H1 (cell line): ENCODE measurements around the gene LCMT1. TPM values are rescaled to one million over a fixed set of nuclear protein-coding genes. Genes with fewer than 3 reads are reported as not detected.

Experiments
- CTCF ChIA-PET: fragments of 300-600 bp; sonication (Branson Sonifier 250); formaldehyde crosslinking; loops from one replicate; lab custom pipeline; 2021; ENCODE audit not compliant: partially characterized antibody; lab: Charles Lee
- POLR2A ChIA-PET: fragments of 300-600 bp; sonication (Branson Sonifier 250); formaldehyde crosslinking; loops from one replicate; lab custom pipeline; 2021; ENCODE audit warnings: inconsistent platforms; ENCODE audit not compliant: partially characterized antibody; lab: Charles Lee
- DNase-seq, 2 experiments: peaks; one replicate each; pipeline versions ENCODE4 v3.0.0 to v3.0.0-alpha.2; 2010 to 2022; ENCODE audit warnings: low spot score in 2 of 2, low read depth in 1 of 2, mixed read lengths in 1 of 2
- FAIRE-seq: peaks from 2 replicates; lab custom pipeline; 2011; peaks lifted over from hg19 to GRCh38; lab: Jason Lieb, UNC
- H2AFZ ChIP-seq: 2 replicates; pipeline ENCODE4 v1.8.1; 2012; ENCODE audit warnings: low read length, inconsistent platforms
- H2AK5ac ChIP-seq: 2 replicates; pipeline ENCODE4 v1.6.1; 2013; ENCODE audit warnings: low read depth, low read length
- H2BK120ac ChIP-seq: replicated peaks from 2 replicates; pipeline ENCODE3; 2013; ENCODE audit warnings: low read depth, low read length, inconsistent platforms
- H2BK12ac ChIP-seq: 2 replicates; pipeline ENCODE4 v1.6.1; 2013; ENCODE audit warnings: low read depth, low read length
- H2BK15ac ChIP-seq: 2 replicates; pipeline ENCODE4 v1.6.1; 2013; ENCODE audit warnings: low read length
- H2BK20ac ChIP-seq: 2 replicates; pipeline ENCODE4 v1.6.1; 2013; ENCODE audit warnings: low read length
- H2BK5ac ChIP-seq: 2 replicates; pipeline ENCODE4 v1.6.1; 2013; ENCODE audit warnings: low read depth, low read length
- H3K14ac ChIP-seq: 2 replicates; pipeline ENCODE4 v1.6.1; 2013; ENCODE audit warnings: inconsistent platforms; ENCODE audit not compliant: insufficient read length
- H3K18ac ChIP-seq: 2 replicates; pipeline ENCODE4 v1.6.1; 2013; ENCODE audit warnings: low read length; ENCODE audit errors: extremely low read depth
- H3K23ac ChIP-seq: 2 replicates; pipeline ENCODE4 v1.6.1; 2013; ENCODE audit warnings: inconsistent platforms; ENCODE audit not compliant: insufficient read length
- H3K23me2 ChIP-seq: 2 replicates; pipeline ENCODE4 v1.6.1; 2013; ENCODE audit warnings: low read depth, low read length
- H3K27ac ChIP-seq: 2 replicates; pipeline ENCODE4 v1.6.1; 2011; ENCODE audit warnings: low read depth, low read length, inconsistent platforms
- H3K27me3 ChIP-seq, 4 experiments: replicated peaks in 1 of 4; 1 replicate in 1 of 4; 2 replicates in 3 of 4; pipeline versions ENCODE4 v1.6.1 to v1.8.1; 2011 to 2013; ENCODE audit warnings: low read length in 3 of 4, mild to moderate bottlenecking in 3 of 4, inconsistent platforms in 2 of 4, mixed read lengths in 2 of 4, moderate library complexity in 1 of 4; ENCODE audit not compliant: control insufficient read depth in 3 of 4, insufficient read depth in 3 of 4; ENCODE audit errors: extremely low read depth in 1 of 4
- H3K36me3 ChIP-seq, 4 experiments: 2 replicates each; pipeline versions ENCODE4 v1.6.1 to v1.8.1; 2011 to 2013; ENCODE audit warnings: mild to moderate bottlenecking in 4 of 4, low read length in 3 of 4, moderate library complexity in 2 of 4, control low read depth in 1 of 4, inconsistent platforms in 1 of 4; ENCODE audit not compliant: insufficient read depth in 4 of 4, control insufficient read depth in 2 of 4
- H3K4ac ChIP-seq: replicated peaks from 2 replicates; pipeline ENCODE3; 2013; ENCODE audit warnings: low read length, low read depth, mixed read lengths, inconsistent platforms; ENCODE audit not compliant: insufficient read length
- H3K4me1 ChIP-seq, 4 experiments: replicated peaks in 1 of 4; 1 replicate in 1 of 4; 2 replicates in 3 of 4; pipeline versions ENCODE4 v1.6.1 to v1.8.1; 2011 to 2013; ENCODE audit warnings: low read length in 3 of 4, inconsistent platforms in 2 of 4, mixed read lengths in 1 of 4; ENCODE audit not compliant: insufficient read depth in 4 of 4, control insufficient read depth in 3 of 4
- H3K4me2 ChIP-seq, 2 experiments: 2 replicates each; pipeline versions ENCODE4 v1.6.1 to v1.8.1; 2011 to 2013; ENCODE audit warnings: low read depth in 2 of 2, low read length in 2 of 2, control low read depth in 1 of 2, inconsistent platforms in 1 of 2, mild to moderate bottlenecking in 1 of 2; ENCODE audit not compliant: insufficient read depth in 1 of 2
- H3K4me3 ChIP-seq, 4 experiments: fragments of 200-600, 300-600 bp in 1 of 4; sonication (generic), shearing (Covaris generic), sonication (Bioruptor Twin) in 1 of 4; 2 replicates each; pipeline versions ENCODE4 v1.5.1 to v1.8.1; 2011 to 2016; ENCODE audit warnings: low read length in 4 of 4, low read depth in 3 of 4, control low read depth in 2 of 4, inconsistent platforms in 2 of 4, mild to moderate bottlenecking in 2 of 4, mixed read lengths in 1 of 4, moderate library complexity in 1 of 4; ENCODE audit not compliant: insufficient read depth in 2 of 4; ENCODE audit errors: extremely low read depth in 1 of 4
- H3K56ac ChIP-seq: replicated peaks from 2 replicates; pipeline ENCODE3; 2013; ENCODE audit warnings: low read depth, mild to moderate bottlenecking, mixed read lengths, low read length, inconsistent platforms; ENCODE audit not compliant: insufficient read length
- H3K79me1 ChIP-seq: 2 replicates; pipeline ENCODE4 v1.6.1; 2013; ENCODE audit warnings: low read depth, low read length, control low read depth
- H3K79me2 ChIP-seq, 2 experiments: 2 replicates each; pipeline versions ENCODE4 v1.6.1 to v1.8.1; 2012 to 2013; ENCODE audit warnings: low read length in 2 of 2, mild to moderate bottlenecking in 2 of 2, inconsistent platforms in 1 of 2; ENCODE audit not compliant: insufficient read depth in 2 of 2, control insufficient read depth in 1 of 2
- H3K9ac ChIP-seq, 4 experiments: replicated peaks in 1 of 4; 1 replicate in 1 of 4; 2 replicates in 3 of 4; pipeline versions ENCODE4 v1.6.1 to v1.8.1; 2011 to 2013; ENCODE audit warnings: low read depth in 3 of 4, low read length in 3 of 4, control low read depth in 2 of 4, mild to moderate bottlenecking in 2 of 4, moderate library complexity in 2 of 4, inconsistent platforms in 1 of 4; ENCODE audit errors: extremely low read depth in 1 of 4
- H3K9me3 ChIP-seq, 2 experiments: 2 replicates each; pipeline versions ENCODE4 v1.6.1 to v1.8.1; 2012 to 2013; ENCODE audit warnings: mild to moderate bottlenecking in 2 of 2, moderate library complexity in 2 of 2, control low read depth in 1 of 2, inconsistent platforms in 1 of 2, low read depth in 1 of 2, low read length in 1 of 2, mixed read lengths in 1 of 2; ENCODE audit not compliant: insufficient read depth in 2 of 2
- H4K20me1 ChIP-seq, 2 experiments: replicated peaks in 1 of 2; 2 replicates each; pipeline versions ENCODE3 to v1.8.1; 2011 to 2013; ENCODE audit warnings: inconsistent platforms in 2 of 2, low read length in 2 of 2, mild to moderate bottlenecking in 1 of 2; ENCODE audit not compliant: insufficient read depth in 2 of 2, control insufficient read depth in 1 of 2
- H4K5ac ChIP-seq: 2 replicates; pipeline ENCODE4 v1.6.1; 2013; ENCODE audit warnings: low read length, low read depth, mixed read lengths, inconsistent platforms; ENCODE audit not compliant: insufficient read length
- H4K8ac ChIP-seq: 2 replicates; pipeline ENCODE4 v1.8.0; 2013; ENCODE audit warnings: mild to moderate bottlenecking, moderate library complexity, low read length, inconsistent platforms; ENCODE audit not compliant: insufficient read depth; ENCODE audit errors: extremely low read depth
- H4K91ac ChIP-seq: replicated peaks from 2 replicates; pipeline ENCODE3; 2013; ENCODE audit warnings: low read length, mixed read lengths, inconsistent platforms; ENCODE audit not compliant: insufficient read length
- ATF3 ChIP-seq: IDR thresholded peaks from 2 replicates; pipeline ENCODE4 v1.6.1; 2011; ENCODE audit warnings: low read depth, mild to moderate bottlenecking, low read length; ENCODE audit not compliant: insufficient read depth
- CBX5 ChIP-seq: fragments of 300-800, 300-1000 bp; sonication (generic); IDR thresholded peaks from 2 replicates; pipeline ENCODE4 v1.7.1; 2016; ENCODE audit warnings: antibody characterized with exemption, low read length, low read depth
- CEBPB ChIP-seq: IDR thresholded peaks from 2 replicates; pipeline ENCODE4 v1.6.1; 2012; ENCODE audit warnings: low read depth, low read length
- CHD1 ChIP-seq: IDR thresholded peaks from 2 replicates; pipeline ENCODE4 v1.6.1; 2012; ENCODE audit warnings: low read depth, low read length, improper control_type of control experiment
- EP300 ChIP-seq, 2 experiments: IDR thresholded peaks; 1 replicate in 1 of 2; 2 replicates in 1 of 2; pipeline ENCODE4 v1.6.1; 2011 to 2012; ENCODE audit warnings: low read depth in 2 of 2, low read length in 2 of 2, mild to moderate bottlenecking in 2 of 2, borderline replicate concordance in 1 of 2, inconsistent platforms in 1 of 2, moderate library complexity in 1 of 2
- FOSL1 ChIP-seq: IDR thresholded peaks from 2 replicates; pipeline ENCODE4 v1.6.1; 2011; ENCODE audit warnings: mild to moderate bottlenecking, low read depth, low read length, moderate library complexity; ENCODE audit not compliant: insufficient read depth
- HDAC6 ChIP-seq: IDR thresholded peaks from one replicate; pipeline ENCODE4 v1.7.1; 2012; ENCODE audit warnings: low read depth, mild to moderate bottlenecking, inconsistent platforms, low read length, moderate library complexity
- TAF7 ChIP-seq: optimal IDR thresholded peaks from 2 replicates; pipeline ENCODE3; 2011; ENCODE audit warnings: low read depth, mild to moderate bottlenecking, inconsistent platforms, low read length, moderate library complexity, borderline replicate concordance
- YY1 ChIP-seq: IDR thresholded peaks from 2 replicates; pipeline ENCODE4 v1.6.1; 2011; ENCODE audit warnings: low read depth, mild to moderate bottlenecking, low read length
- WGBS, 2 experiments: shearing (Covaris generic) in 1 of 2; methylation state at CpG; one replicate each; pipeline versions ENCODE4 v1.1.6 to v1.1.7; 2013 to 2015; ENCODE audit warnings: low lambda C conversion rate in 2 of 2, mixed read lengths in 2 of 2, inconsistent platforms in 1 of 2, low coverage in 1 of 2, missing lambda C conversion rate in 1 of 2; ENCODE audit not compliant: insufficient replicate concordance in 2 of 2, insufficient coverage in 1 of 2, insufficient read length in 1 of 2; ENCODE audit errors: extremely low coverage in 1 of 2, missing lambda C conversion rate in 1 of 2; 5-methylcytosine and 5-hydroxymethylcytosine counted together
- polyA plus RNA-seq, 7 experiments: library from polyadenylated mRNA; depleted of rRNA in 3 of 7; stranded (reverse) in 5 of 7; unstranded in 2 of 7; fragments of >200 nt in 5 of 7; fragments of 200-250 nt in 2 of 7; gene quantifications; 1 replicate in 5 of 7; 2 replicates in 1 of 7; 4 replicates in 1 of 7; pipeline versions ENCODE4 v1.2.1 to v1.2.3, GENCODE V29; 2011 to 2013; ENCODE audit warnings: missing spikeins in 2 of 7, mixed read lengths in 2 of 7
- total RNA-seq: library from RNA; stranded (reverse); fragmentation: NEBNext Ultra II Directional; extraction: Animal tissue kit (Norgen Biotek cat#: 25700); gene quantifications from 2 replicates; pipeline ENCODE4 v1.2.1, GENCODE V29; 2021

The LCMT1 gene
- total and polyA plus RNA-seq, 2 of the 8 experiments (the other 6 are each of a cell fraction or from before 2014, with no cell fraction given) = 61.0 to 80.8 TPM

- H3K14ac ChIP-seq = no peak overlapping the region
- no peaks in the 10 kb centered on the region for H3K9me3 ChIP-seq
- no peak overlapping the region for H4K8ac ChIP-seq
- no peak overlapping the region for H2BK5ac ChIP-seq
- H4K5ac ChIP-seq = no peak overlapping the region
- H2AK5ac ChIP-seq = 0 out of 2 replicates have a peak overlapping the region, but pooled peaks have one; percentile 90
- CTCF ChIA-PET = interaction anchor here (0.6 to 2.3 kb wide), 2 partner anchors 43 to 94 kb away, joined by 5 to 8 read pairs; no protein-coding TSS in a partner anchor
- H3K4ac ChIP-seq = no peak overlapping the region
- H3K9ac ChIP-seq = no peak overlapping the region
- 88% methylated on average over 6 of the region's 6 CpGs; no CpG with 5 or more reads in 1 of the 2 experiments for WGBS, 2 experiments
- H3K4me3 ChIP-seq = no peak overlapping the region
- peaks cover 0 to 3% (median 0%) of the 10 kb centered on the region in 4 experiments; a peak in 3 of 7 replicates for H3K4me1 ChIP-seq
- H2BK120ac ChIP-seq = no peak overlapping the region
- DNase-seq (no peak), FAIRE-seq (no peak)
- no peak overlapping the region for H2BK15ac ChIP-seq
- no peaks in the 10 kb centered on the region for H3K36me3 ChIP-seq
- no peak overlapping the region for H2AFZ ChIP-seq
- no peak overlapping the region for H3K18ac ChIP-seq
- TF ChIP-seq TAF7 (no peak), CHD1 (no peak), CBX5 (no peak), FOSL1 (no peak), ATF3 (no peak), YY1 (no peak), HDAC6 (no peak), EP300 (IDR thresholded peaks at IDR 0.05; ENCODE audit: borderline replicate concordance in 1 of 2, low read depth in 2 of 2, low read length in 2 of 2) (no peak), CEBPB (no peak)
- H4K20me1 ChIP-seq = no peaks in the 10 kb centered on the region
- no peak overlapping the region for H2BK20ac ChIP-seq
- no peaks in the 10 kb centered on the region for H3K79me1 ChIP-seq
- H3K23me2 ChIP-seq = peaks cover 6% of the 10 kb centered on the region
- 0 out of 2 replicates have a peak overlapping the region, but pooled peaks have one; percentile 1 for H2BK12ac ChIP-seq
- no peak overlapping the region for H3K23ac ChIP-seq
- no peak overlapping the region for H3K4me2 ChIP-seq
- H3K27me3 ChIP-seq = no peaks in the 10 kb centered on the region; a peak in 2 of 7 replicates
- POLR2A ChIA-PET = no interaction called here
- H4K91ac ChIP-seq = no peak overlapping the region
- no peak overlapping the region for H3K27ac ChIP-seq
- no peaks in the 10 kb centered on the region for H3K79me2 ChIP-seq
- no peak overlapping the region for H3K56ac ChIP-seq
Measured at GRCh38 chr16:25063865-25064264, 47.7 kb upstream of the LCMT1 start.
